Neural cell (in vitro differentiated cells): ENCODE data around the gene EFCAB7. TPM values are rescaled to one million over a fixed set of nuclear protein-coding genes. Genes with fewer than 3 reads are reported as not detected.

Source experiments
- H2AFZ ChIP-seq: fragments of 200-600, 300-800 bp; sonication (generic), shearing (Covaris generic); 2 replicates; pipeline ENCODE4 v1.6.0; 2014; ENCODE audit warnings: low read depth, mild to moderate bottlenecking, antibody characterized with exemption, low read length, moderate library complexity
- H3F3A ChIP-seq: fragments of 200-600 bp; shearing (Covaris generic); 2 replicates; pipeline ENCODE4 v1.6.1; 2016; ENCODE audit warnings: mild to moderate bottlenecking, moderate library complexity, mixed read lengths, antibody characterized with exemption, low read length; ENCODE audit not compliant: insufficient read depth, poor library complexity, severe bottlenecking
- H3K27ac ChIP-seq: fragments of 200-600, 300-800 bp; sonication (generic), shearing (Covaris generic); 2 replicates; pipeline ENCODE4 v1.5.1; 2014; ENCODE audit warnings: mild to moderate bottlenecking, low read length, moderate library complexity
- H3K27me3 ChIP-seq: fragments of 300-800, 200-600 bp; sonication (generic), shearing (Covaris generic); 2 replicates; pipeline ENCODE4 v1.6.0; 2014; ENCODE audit warnings: mild to moderate bottlenecking, low read depth, low read length, moderate library complexity; ENCODE audit not compliant: insufficient read depth
- H3K36me3 ChIP-seq: fragments of 300-800, 200-600 bp; sonication (generic), shearing (Covaris generic); 2 replicates; pipeline ENCODE4 v1.5.1; 2014; ENCODE audit warnings: mild to moderate bottlenecking, antibody characterized with exemption, low read length, moderate library complexity; ENCODE audit not compliant: insufficient read depth
- H3K4me2 ChIP-seq: fragments of 300-800, 200-600 bp; sonication (generic), shearing (Covaris generic); 2 replicates; pipeline ENCODE4 v1.6.0; 2014; ENCODE audit warnings: mild to moderate bottlenecking, low read length
- H3K4me3 ChIP-seq: fragments of 300-800, 200-600 bp; sonication (generic), shearing (Covaris generic); 2 replicates; pipeline ENCODE4 v1.5.1; 2014; ENCODE audit warnings: mild to moderate bottlenecking, low read length, moderate library complexity
- H3K79me2 ChIP-seq: fragments of 200-600 bp; shearing (Covaris generic); replicated peaks from 2 replicates; pipeline ENCODE4 v1.6.0; 2014; ENCODE audit warnings: mild to moderate bottlenecking, low read length, moderate library complexity; ENCODE audit not compliant: insufficient read depth
- H3K9ac ChIP-seq: fragments of 300-800, 200-600 bp; sonication (generic), shearing (Covaris generic); 2 replicates; pipeline ENCODE4 v1.6.1; 2016; ENCODE audit warnings: mild to moderate bottlenecking, low read length, mixed read lengths
- H3K9me2 ChIP-seq: fragments of 200-600 bp; shearing (Covaris generic); 2 replicates; pipeline ENCODE4 v1.6.1; 2016; ENCODE audit warnings: mild to moderate bottlenecking, low read length, mixed read lengths; ENCODE audit not compliant: insufficient read depth
- H3K9me3 ChIP-seq: fragments of 200-600, 300-800 bp; sonication (generic), shearing (Covaris generic); 2 replicates; pipeline ENCODE4 v1.6.1; 2016; ENCODE audit warnings: mild to moderate bottlenecking, mixed run types, low read length, moderate library complexity, mixed read lengths
- H4K20me1 ChIP-seq: fragments of 200-600 bp; shearing (Covaris generic); 2 replicates; pipeline ENCODE4 v1.6.1; 2016; ENCODE audit warnings: mild to moderate bottlenecking, mixed run types; ENCODE audit not compliant: insufficient read depth
- CTCF ChIP-seq: fragments of 450-650 bp; IDR thresholded peaks from 2 replicates; pipeline ENCODE4 v1.5.1; 2014; ENCODE audit warnings: antibody characterized with exemption, mild to moderate bottlenecking, moderate library complexity; ENCODE audit not compliant: poor library complexity, severe bottlenecking
- EP300 ChIP-seq: fragments of 450-650 bp; conservative IDR thresholded peaks from 2 replicates; pipeline ENCODE4 v1.6.1; 2014; ENCODE audit warnings: antibody characterized with exemption, mild to moderate bottlenecking, moderate library complexity; ENCODE audit not compliant: poor library complexity, severe bottlenecking
- EZH2 ChIP-seq: fragments of 200-600, 300-800 bp; shearing (Covaris generic), sonication (generic); IDR thresholded peaks from 2 replicates; pipeline ENCODE4 v1.6.1; 2014; ENCODE audit warnings: antibody characterized with exemption, low read length, borderline replicate concordance, mild to moderate bottlenecking; ENCODE audit not compliant: insufficient read depth, poor library complexity, severe bottlenecking
- MXI1 ChIP-seq: fragments of 450-650 bp; conservative IDR thresholded peaks from 2 replicates; pipeline ENCODE4 v1.6.1; 2014; ENCODE audit warnings: antibody characterized with exemption, mild to moderate bottlenecking; ENCODE audit not compliant: poor library complexity, severe bottlenecking
- POLR2AphosphoS5 ChIP-seq: IDR thresholded peaks from 2 replicates; pipeline ENCODE4 v1.6.1; 2012
- RAD21 ChIP-seq: fragments of 450-650 bp; conservative IDR thresholded peaks from 2 replicates; pipeline ENCODE4 v1.6.1; 2014; ENCODE audit warnings: antibody characterized with exemption, mild to moderate bottlenecking, moderate library complexity
- REST ChIP-seq: IDR thresholded peaks from 2 replicates; pipeline ENCODE4 v1.6.1; 2012; ENCODE audit warnings: borderline replicate concordance
- SMC3 ChIP-seq: fragments of 450-650 bp; conservative IDR thresholded peaks from 2 replicates; pipeline ENCODE4 v1.6.1; 2014; ENCODE audit warnings: antibody characterized with exemption, mild to moderate bottlenecking, moderate library complexity; ENCODE audit not compliant: poor library complexity
- TAF1 ChIP-seq: IDR thresholded peaks from 2 replicates; pipeline ENCODE4 v1.6.1; 2012; ENCODE audit warnings: low read depth
- polyA plus RNA-seq: library from polyadenylated mRNA; depleted of rRNA; stranded (reverse); fragments of >200 nt; gene quantifications from 2 replicates; pipeline ENCODE4 v1.2.3, GENCODE V29; 2014

Gene EFCAB7
- polyA plus RNA-seq, 1 donor from 2014 or later = 72.9 TPM

DNA sequence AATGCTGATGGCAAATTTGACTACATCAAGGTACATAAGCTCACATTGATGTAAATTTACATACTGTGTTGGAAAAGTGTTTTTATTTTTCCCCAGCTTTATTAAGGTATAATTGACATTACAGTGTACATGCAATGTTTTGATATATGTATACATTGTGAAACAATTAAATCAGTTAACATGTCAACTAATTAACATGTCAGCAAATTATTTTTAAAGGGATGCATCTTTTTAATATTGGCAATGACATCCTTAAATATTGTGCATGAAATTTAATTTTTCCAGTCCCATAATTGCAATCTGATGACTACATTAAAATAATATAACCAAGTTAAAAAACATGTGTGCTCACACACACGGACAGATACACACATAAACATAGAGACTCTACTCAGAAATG lies 9.4 kb downstream of the EFCAB7 start:
- Histone ChIP-seq H3K9me3 (no peaks in the 10 kb centered on the region), H2AFZ (no peak overlapping the region), H3K4me2 (no peak overlapping the region), H3K36me3 (no peaks in the 10 kb centered on the region), H3F3A (no peaks in the 10 kb centered on the region), H4K20me1 (no peaks in the 10 kb centered on the region), H3K9me2 (no peaks in the 10 kb centered on the region), H3K4me3 (no peak overlapping the region), H3K79me2 (no peaks in the 10 kb centered on the region), H3K27me3 (no peaks in the 10 kb centered on the region), H3K9ac (no peak overlapping the region), H3K27ac (no peak overlapping the region)
- TF ChIP-seq POLR2AphosphoS5 = no peak
- TF ChIP-seq MXI1 = no peak
- TF ChIP-seq EP300 = no peak
- TF ChIP-seq REST = no peak
- TF ChIP-seq SMC3 = no peak
- TF ChIP-seq TAF1 = no peak
- no peak for TF ChIP-seq RAD21
- TF ChIP-seq CTCF = no peak
- no peak for TF ChIP-seq EZH2

DNA sequence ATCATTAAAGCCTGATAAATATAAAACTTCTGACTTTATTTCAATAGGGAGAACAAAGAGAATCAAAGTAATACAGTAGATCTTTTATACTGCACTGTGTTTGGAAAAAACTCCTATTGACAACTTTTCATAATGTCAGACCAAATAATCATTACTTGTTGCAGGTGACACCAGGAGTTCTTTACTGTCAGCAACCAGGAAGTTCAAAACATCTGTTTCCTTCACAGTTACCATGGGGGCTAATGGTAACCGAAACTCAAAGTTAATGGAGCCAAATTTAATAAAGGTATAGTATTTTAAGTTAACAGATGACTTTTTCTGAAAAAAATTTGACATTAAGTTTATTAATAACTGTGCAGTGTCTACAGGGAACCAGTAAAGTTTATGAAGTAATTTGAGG lies 10.6 kb downstream of the EFCAB7 start:
- Histone ChIP-seq H2AFZ (no peak overlapping the region), H4K20me1 (no peaks in the 10 kb centered on the region), H3K4me3 (no peak overlapping the region), H3K9me3 (no peaks in the 10 kb centered on the region), H3K27me3 (no peaks in the 10 kb centered on the region), H3K9ac (no peak overlapping the region), H3K9me2 (no peaks in the 10 kb centered on the region), H3K4me2 (no peak overlapping the region), H3F3A (no peaks in the 10 kb centered on the region), H3K27ac (no peak overlapping the region), H3K36me3 (no peaks in the 10 kb centered on the region), H3K79me2 (no peaks in the 10 kb centered on the region)
- TF ChIP-seq EZH2 (no peak), SMC3 (no peak), MXI1 (no peak), EP300 (no peak), POLR2AphosphoS5 (no peak), CTCF (no peak), TAF1 (no peak), RAD21 (no peak), REST (no peak)
